Trophoblast cell (in vitro differentiated cells and primary cell): ENCODE measurements around the gene HDAC9.

Source experiments
- DNase-seq, 2 donors: peaks; one replicate each; pipeline ENCODE4 v3.0.0-alpha.2; 2016
- H2AFZ ChIP-seq: 2 replicates; pipeline ENCODE4 v1.6.1; 2013; ENCODE audit warnings: low read length, moderate library complexity, mild to moderate bottlenecking; ENCODE audit not compliant: insufficient read depth, poor library complexity
- H2AK5ac ChIP-seq: 2 replicates; pipeline ENCODE4 v1.6.1; 2013; ENCODE audit warnings: mild to moderate bottlenecking, low read length
- H2BK120ac ChIP-seq: 2 replicates; pipeline ENCODE4 v1.6.1; 2013; ENCODE audit warnings: low read length, mild to moderate bottlenecking, moderate library complexity; ENCODE audit not compliant: insufficient read depth, poor library complexity
- H2BK12ac ChIP-seq: 2 replicates; pipeline ENCODE4 v1.6.1; 2013; ENCODE audit warnings: mild to moderate bottlenecking, low read length, moderate library complexity
- H2BK5ac ChIP-seq: 2 replicates; pipeline ENCODE4 v1.6.1; 2013; ENCODE audit warnings: low read length, low read depth, moderate library complexity, mild to moderate bottlenecking; ENCODE audit not compliant: poor library complexity
- H3K14ac ChIP-seq: 2 replicates; pipeline ENCODE4 v1.6.1; 2013; ENCODE audit warnings: mild to moderate bottlenecking, low read length
- H3K18ac ChIP-seq: 2 replicates; pipeline ENCODE4 v1.6.1; 2013; ENCODE audit warnings: mild to moderate bottlenecking, low read length
- H3K23ac ChIP-seq: 2 replicates; pipeline ENCODE4 v1.6.1; 2013; ENCODE audit warnings: low read length
- H3K27ac ChIP-seq: 2 replicates; pipeline ENCODE4 v1.5.1; 2013; ENCODE audit warnings: low read depth, mild to moderate bottlenecking, inconsistent platforms, low read length, moderate library complexity
- H3K27me3 ChIP-seq: 2 replicates; pipeline ENCODE4 v1.6.1; 2013; ENCODE audit warnings: inconsistent platforms, mild to moderate bottlenecking, low read length, moderate library complexity; ENCODE audit not compliant: insufficient read depth
- H3K36me3 ChIP-seq, 2 experiments: 1 replicate in 1 of 2; 2 replicates in 1 of 2; pipeline ENCODE4 v1.6.1; 2013; ENCODE audit warnings: low read length in 2 of 2, mild to moderate bottlenecking in 2 of 2, moderate library complexity in 1 of 2; ENCODE audit not compliant: insufficient read depth in 2 of 2, control insufficient read depth in 1 of 2
- H3K4ac ChIP-seq: 2 replicates; pipeline ENCODE4 v1.6.1; 2013; ENCODE audit warnings: low read depth, mild to moderate bottlenecking, low read length, moderate library complexity
- H3K4me1 ChIP-seq, 2 experiments: 1 replicate in 1 of 2; 2 replicates in 1 of 2; pipeline ENCODE4 v1.6.1; 2013; ENCODE audit warnings: low read length in 2 of 2, mild to moderate bottlenecking in 2 of 2, moderate library complexity in 1 of 2; ENCODE audit not compliant: insufficient read depth in 2 of 2, control insufficient read depth in 1 of 2
- H3K4me2 ChIP-seq: 2 replicates; pipeline ENCODE4 v1.6.1; 2013; ENCODE audit warnings: inconsistent platforms, mild to moderate bottlenecking, low read length, moderate library complexity
- H3K4me3 ChIP-seq: 2 replicates; pipeline ENCODE4 v1.5.1; 2013; ENCODE audit warnings: mild to moderate bottlenecking, low read depth, low read length, inconsistent platforms
- H3K79me1 ChIP-seq: one replicate; pipeline ENCODE4 v1.6.1; 2013; ENCODE audit warnings: low read length
- H3K79me2 ChIP-seq: 2 replicates; pipeline ENCODE4 v1.6.1; 2013; ENCODE audit warnings: low read length, mild to moderate bottlenecking; ENCODE audit not compliant: control insufficient read depth, insufficient read depth, poor library complexity
- H3K9ac ChIP-seq: 2 replicates; pipeline ENCODE4 v1.6.1; 2013; ENCODE audit warnings: mild to moderate bottlenecking, low read length
- H3K9me3 ChIP-seq: 2 replicates; pipeline ENCODE4 v1.6.1; 2013; ENCODE audit warnings: low read depth, mild to moderate bottlenecking, control low read depth, inconsistent platforms, low read length; ENCODE audit not compliant: insufficient read depth
- H4K12ac ChIP-seq: 2 replicates; pipeline ENCODE4 v1.6.1; 2013; ENCODE audit warnings: low read depth, mild to moderate bottlenecking, low read length, moderate library complexity
- H4K8ac ChIP-seq: 2 replicates; pipeline ENCODE4 v1.6.1; 2013; ENCODE audit warnings: low read depth, mild to moderate bottlenecking, low read length, moderate library complexity
- H4K91ac ChIP-seq: one replicate; pipeline ENCODE4 v1.6.1; 2013; ENCODE audit warnings: low read depth, mild to moderate bottlenecking, low read length, moderate library complexity
- WGBS: extraction: QIAGEN DNeasy Blood & Tissue Kit; methylation state at CpG from one replicate; pipeline ENCODE4 v1.1.7; 2013; ENCODE audit warnings: missing lambda C conversion rate; ENCODE audit not compliant: insufficient read length, insufficient coverage; ENCODE audit errors: extremely low coverage; 5-methylcytosine and 5-hydroxymethylcytosine counted together

HDAC9 gene

DNA sequence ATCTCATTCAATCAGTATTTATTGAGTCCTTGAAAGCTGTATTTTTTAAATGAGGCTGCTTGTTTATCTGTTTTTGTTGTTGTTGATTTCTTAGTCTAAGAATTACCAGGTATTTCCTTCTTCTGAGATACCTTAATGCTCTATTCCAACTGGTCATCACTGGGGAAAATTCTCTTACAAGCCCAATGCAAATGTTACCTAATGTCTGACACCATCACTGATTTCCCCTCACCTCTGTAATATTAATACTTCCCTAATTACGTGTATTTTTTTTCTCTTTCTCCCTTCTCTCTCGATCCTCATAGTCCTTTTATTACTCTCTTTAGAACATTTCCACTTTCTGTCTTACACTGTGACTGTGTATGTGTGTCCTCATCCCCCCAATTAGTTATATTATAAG, 13.9 kb downstream of the HDAC9 start:
- no peak overlapping the region for H4K91ac ChIP-seq
- no peak overlapping the region for H2AK5ac ChIP-seq
- no peaks in the 10 kb centered on the region for H3K79me2 ChIP-seq
- no peak overlapping the region for H2AFZ ChIP-seq
- no peak overlapping the region for H3K14ac ChIP-seq
- H2BK120ac ChIP-seq: no peak overlapping the region
- H3K4ac ChIP-seq: no peak overlapping the region
- H4K8ac ChIP-seq: no peak overlapping the region
- H3K4me3 ChIP-seq: no peak overlapping the region
- DNase-seq: no peak
- H2BK5ac ChIP-seq: no peak overlapping the region
- no peak overlapping the region for H3K18ac ChIP-seq
- peak overlapping the region; percentile 46 for H3K27ac ChIP-seq
- peaks cover 2% of the 10 kb centered on the region in 2 experiments for H3K4me1 ChIP-seq
- no peak overlapping the region for H3K4me2 ChIP-seq
- no peak overlapping the region for H3K23ac ChIP-seq
- no peaks in the 10 kb centered on the region for H3K79me1 ChIP-seq
- no peak overlapping the region for H2BK12ac ChIP-seq
- H3K9ac ChIP-seq: no peak overlapping the region
- no peaks in the 10 kb centered on the region for H3K36me3 ChIP-seq
- no peaks in the 10 kb centered on the region for H3K9me3 ChIP-seq
- H4K12ac ChIP-seq: no peak overlapping the region
- no CpG with 5 or more reads among the region's 2 CpGs for WGBS
- no peaks in the 10 kb centered on the region for H3K27me3 ChIP-seq

DNA sequence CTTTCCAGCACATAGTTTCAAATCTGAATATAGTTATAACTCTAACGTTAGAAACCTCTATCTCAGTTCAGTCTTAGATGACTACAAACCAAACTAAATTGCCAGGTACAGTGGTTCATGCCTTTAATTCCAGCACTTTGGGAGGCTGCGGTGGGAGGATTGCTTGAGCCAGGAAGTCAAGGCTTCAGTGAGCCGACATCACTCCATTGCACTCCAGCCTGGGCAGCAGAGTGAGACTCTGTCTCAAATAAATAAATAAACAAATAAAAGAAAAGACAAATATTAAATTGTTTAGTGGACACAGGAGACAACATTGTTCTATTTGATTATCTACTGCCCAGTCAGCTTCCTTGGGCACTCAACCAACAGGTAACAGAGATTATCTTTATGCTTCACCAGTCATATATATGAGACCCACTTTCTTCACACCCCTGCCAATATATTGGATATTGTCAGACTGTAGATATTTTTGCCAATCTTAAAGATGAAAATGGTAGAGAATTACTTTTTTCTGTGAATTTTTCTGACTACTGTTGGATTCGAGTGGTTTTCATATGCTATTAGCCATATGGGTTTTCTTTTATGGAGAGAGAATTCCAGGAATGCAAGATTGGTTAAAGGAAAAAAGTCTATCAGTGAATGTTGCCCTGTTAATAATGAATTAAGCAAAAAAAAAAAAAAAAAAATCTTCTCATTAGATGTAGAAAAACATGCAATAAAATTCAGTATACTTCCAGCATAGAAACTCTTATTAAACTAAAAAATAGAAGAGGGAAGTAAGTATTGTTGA, 16.0 kb downstream of the HDAC9 start:
- no peak overlapping the region for H3K14ac ChIP-seq
- no peaks in the 10 kb centered on the region for H3K9me3 ChIP-seq
- H2BK12ac ChIP-seq: no peak overlapping the region
- H3K79me2 ChIP-seq: no peaks in the 10 kb centered on the region
- H3K4me2 ChIP-seq: no peak overlapping the region
- no peak overlapping the region for H2BK5ac ChIP-seq
- no peak overlapping the region for H2BK120ac ChIP-seq
- H3K36me3 ChIP-seq: no peaks in the 10 kb centered on the region
- no peak overlapping the region for H3K9ac ChIP-seq
- no peak overlapping the region for H2AK5ac ChIP-seq
- no peak overlapping the region for H4K8ac ChIP-seq
- no peaks in the 10 kb centered on the region for H3K27me3 ChIP-seq
- no CpG with 5 or more reads among the region's 4 CpGs for WGBS
- H3K18ac ChIP-seq: no peak overlapping the region
- no peak overlapping the region for H3K27ac ChIP-seq
- H4K91ac ChIP-seq: no peak overlapping the region
- H3K4me1 ChIP-seq: peaks cover 2% of the 10 kb centered on the region in 2 experiments
- H3K23ac ChIP-seq: no peak overlapping the region
- no peak overlapping the region for H3K4ac ChIP-seq
- H2AFZ ChIP-seq: no peak overlapping the region
- H4K12ac ChIP-seq: no peak overlapping the region
- H3K4me3 ChIP-seq: no peak overlapping the region
- H3K79me1 ChIP-seq: no peaks in the 10 kb centered on the region
- no peak for DNase-seq

DNA sequence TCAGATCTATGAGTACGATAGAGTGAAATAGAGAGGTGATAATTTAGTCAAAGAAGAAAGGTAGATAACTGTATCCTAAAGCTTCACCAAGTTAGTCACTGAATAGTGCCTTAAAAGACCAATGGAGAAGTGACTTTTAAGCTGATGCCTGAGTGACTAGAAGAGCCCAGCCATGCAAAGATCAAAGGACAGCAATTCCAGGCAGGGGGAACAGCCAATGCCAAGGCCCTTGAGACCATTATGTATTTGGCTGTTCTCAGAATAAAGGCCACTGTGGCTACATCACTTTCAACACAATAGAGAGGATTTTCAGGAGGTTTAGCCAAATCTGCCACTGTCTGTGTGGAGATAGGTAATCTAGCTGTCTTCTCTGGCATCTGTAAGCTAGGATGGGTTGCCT, 17.8 kb downstream of the HDAC9 start:
- Histone ChIP-seq H3K23ac (no peak overlapping the region), H2AK5ac (no peak overlapping the region), H3K4ac (no peak overlapping the region), H3K27ac (no peak overlapping the region), H2BK5ac (no peak overlapping the region), H3K4me1 (peaks cover 2% of the 10 kb centered on the region in 2 experiments), H4K8ac (no peak overlapping the region), H2AFZ (no peak overlapping the region), H3K9ac (no peak overlapping the region), H4K12ac (no peak overlapping the region), H3K4me2 (no peak overlapping the region), H3K18ac (no peak overlapping the region), H3K4me3 (no peak overlapping the region), H3K27me3 (no peaks in the 10 kb centered on the region), H3K14ac (no peak overlapping the region), H3K79me2 (no peaks in the 10 kb centered on the region), H2BK12ac (no peak overlapping the region), H2BK120ac (no peak overlapping the region), H3K9me3 (no peaks in the 10 kb centered on the region), H4K91ac (no peak overlapping the region), H3K36me3 (no peaks in the 10 kb centered on the region), H3K79me1 (no peaks in the 10 kb centered on the region)
- no CpG with 5 or more reads among the region's 1 CpG for WGBS
- no peak for DNase-seq

DNA sequence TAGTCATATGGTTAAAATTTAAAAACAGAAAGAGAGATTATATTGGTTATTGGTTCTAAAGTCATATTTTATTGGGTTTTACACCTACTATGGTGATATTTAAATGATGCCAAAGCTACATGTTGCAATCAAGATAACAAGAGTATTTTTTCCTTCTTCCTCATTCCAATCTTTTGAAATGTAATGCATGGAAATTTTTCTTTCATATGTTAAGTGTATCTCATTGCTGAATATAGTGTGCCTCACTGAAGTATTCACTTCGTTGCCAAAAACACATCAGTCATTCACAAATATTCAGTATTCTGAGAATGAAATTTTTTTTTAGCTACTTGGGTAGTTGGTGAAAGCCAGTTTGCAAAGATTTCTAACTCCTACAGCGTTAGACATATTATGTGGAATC, 19.5 kb downstream of the HDAC9 start:
- H3K79me2 ChIP-seq: no peaks in the 10 kb centered on the region
- no peak overlapping the region for H3K4me2 ChIP-seq
- H3K9ac ChIP-seq: no peak overlapping the region
- H4K91ac ChIP-seq: no peak overlapping the region
- no peak overlapping the region for H2AFZ ChIP-seq
- WGBS: no CpG with 5 or more reads among the region's 2 CpGs
- no peak overlapping the region for H2AK5ac ChIP-seq
- no peak overlapping the region for H4K12ac ChIP-seq
- no peak overlapping the region for H3K4me3 ChIP-seq
- no peak overlapping the region for H3K18ac ChIP-seq
- no peak overlapping the region for H2BK5ac ChIP-seq
- no peaks in the 10 kb centered on the region for H3K36me3 ChIP-seq
- H3K4ac ChIP-seq: no peak overlapping the region
- no peak overlapping the region for H3K27ac ChIP-seq
- H2BK120ac ChIP-seq: no peak overlapping the region
- no peak overlapping the region for H3K23ac ChIP-seq
- no peak overlapping the region for H3K14ac ChIP-seq
- no peak for DNase-seq
- H3K79me1 ChIP-seq: no peaks in the 10 kb centered on the region
- no peak overlapping the region for H4K8ac ChIP-seq
- no peaks in the 10 kb centered on the region for H3K4me1 ChIP-seq
- H3K9me3 ChIP-seq: no peaks in the 10 kb centered on the region
- H2BK12ac ChIP-seq: no peak overlapping the region
- H3K27me3 ChIP-seq: no peaks in the 10 kb centered on the region
